Caco-2 (cell line): ENCODE measurements around the gene JDP2. TPM values are rescaled to one million over a fixed set of nuclear protein-coding genes. Genes with fewer than 3 reads are reported as not detected.

Source experiments
- BruUV-seq: library from RNA; stranded (reverse); fragments of 400-500 nt; replicated peaks from 2 replicates; lab custom pipeline; 2021; lab: Mats Ljungman, UMichigan
- CTCF ChIA-PET: fragments of 300-600 bp; sonication (Branson Sonifier 250); formaldehyde crosslinking; loops from one replicate; lab custom pipeline; 2022; ENCODE audit warnings: antibody characterized with exemption; lab: Charles Lee
- POLR2A ChIA-PET: fragments of 300-600 bp; sonication (Branson Sonifier 250); formaldehyde crosslinking; loops from one replicate; lab custom pipeline; 2022; ENCODE audit warnings: antibody characterized with exemption; lab: Charles Lee
- DNase-seq, 2 experiments: peaks; one replicate each; pipeline versions ENCODE4 v3.0.0 to v3.0.0-alpha.2; 2020 to 2022
- H3K27me3 ChIP-seq: replicated peaks from 2 replicates; pipeline ENCODE4 v1.6.0; 2011; ENCODE audit warnings: low read length; ENCODE audit not compliant: control insufficient read depth, insufficient read depth
- H3K36me3 ChIP-seq: 2 replicates; pipeline ENCODE4 v1.5.1; 2011; ENCODE audit warnings: low read length; ENCODE audit not compliant: control insufficient read depth, insufficient read depth
- H3K4me1 ChIP-seq: fragments of 250-450 bp; sonication (Bioruptor Pico); 2 replicates; pipeline ENCODE4 v1.5.1; 2020; ENCODE audit warnings: mild to moderate bottlenecking
- H3K4me3 ChIP-seq: 2 replicates; pipeline ENCODE4 v1.5.1; 2011; ENCODE audit warnings: low read depth, mild to moderate bottlenecking, control low read depth, low read length
- H3K9me3 ChIP-seq: fragments of 250-450 bp; sonication (Bioruptor Pico); 2 replicates; pipeline ENCODE4 v1.5.1; 2020; ENCODE audit warnings: mild to moderate bottlenecking, moderate library complexity
- H3K27ac Mint-ChIP-seq: one replicate; pipeline ENCODE4 v1.8.0; 2022; ENCODE audit warnings: mixed read lengths; ENCODE audit not compliant: unreplicated experiment
- H3K27me3 Mint-ChIP-seq: one replicate; pipeline ENCODE4 v1.8.0; 2022; ENCODE audit warnings: mixed read lengths; ENCODE audit not compliant: insufficient read depth, unreplicated experiment
- H3K36me3 Mint-ChIP-seq: one replicate; pipeline ENCODE4 v1.8.0; 2022; ENCODE audit warnings: mild to moderate bottlenecking, mixed read lengths; ENCODE audit not compliant: insufficient read depth, unreplicated experiment
- H3K4me1 Mint-ChIP-seq: one replicate; pipeline ENCODE4 v1.8.0; 2022; ENCODE audit warnings: low read depth, mixed read lengths; ENCODE audit not compliant: unreplicated experiment
- H3K4me3 Mint-ChIP-seq: one replicate; pipeline ENCODE4 v1.8.0; 2022; ENCODE audit warnings: mild to moderate bottlenecking, moderate library complexity, mixed read lengths; ENCODE audit not compliant: unreplicated experiment
- H3K9me3 Mint-ChIP-seq: one replicate; pipeline ENCODE4 v1.8.0; 2022; ENCODE audit warnings: mixed read lengths; ENCODE audit not compliant: unreplicated experiment
- intact Hi-C: fragments of 100-400 bp; cut with micrococcal nuclease; formaldehyde crosslinking; loops from one replicate; pipeline ENCODE4 v1.10.0; 2022; ENCODE audit not compliant: unreplicated experiment
- total RNA-seq: library from RNA; stranded (reverse); gene quantifications from 2 replicates; pipeline ENCODE4 v1.2.3, GENCODE V29; 2022
- TF ChIP-seq, protein P1 (sequence below), 2 experiments: fragments of 200-600 bp in 1 of 2; IDR thresholded peaks; 1 replicate in 1 of 2; 2 replicates in 1 of 2; pipeline versions ENCODE4 v1.5.1 to v1.8.0; 2011 to 2022; ENCODE audit warnings: antibody characterized with exemption in 1 of 2, control low read depth in 1 of 2, inconsistent platforms in 1 of 2, low read depth in 1 of 2, low read length in 1 of 2, mild to moderate bottlenecking in 1 of 2, moderate library complexity in 1 of 2; ENCODE audit not compliant: insufficient read depth in 1 of 2, severe bottlenecking in 1 of 2, unreplicated experiment in 1 of 2

JDP2 gene
- total RNA-seq, 1 experiment from 2014 or later = 95.7 TPM

- TF ChIP-seq, protein P1, sequence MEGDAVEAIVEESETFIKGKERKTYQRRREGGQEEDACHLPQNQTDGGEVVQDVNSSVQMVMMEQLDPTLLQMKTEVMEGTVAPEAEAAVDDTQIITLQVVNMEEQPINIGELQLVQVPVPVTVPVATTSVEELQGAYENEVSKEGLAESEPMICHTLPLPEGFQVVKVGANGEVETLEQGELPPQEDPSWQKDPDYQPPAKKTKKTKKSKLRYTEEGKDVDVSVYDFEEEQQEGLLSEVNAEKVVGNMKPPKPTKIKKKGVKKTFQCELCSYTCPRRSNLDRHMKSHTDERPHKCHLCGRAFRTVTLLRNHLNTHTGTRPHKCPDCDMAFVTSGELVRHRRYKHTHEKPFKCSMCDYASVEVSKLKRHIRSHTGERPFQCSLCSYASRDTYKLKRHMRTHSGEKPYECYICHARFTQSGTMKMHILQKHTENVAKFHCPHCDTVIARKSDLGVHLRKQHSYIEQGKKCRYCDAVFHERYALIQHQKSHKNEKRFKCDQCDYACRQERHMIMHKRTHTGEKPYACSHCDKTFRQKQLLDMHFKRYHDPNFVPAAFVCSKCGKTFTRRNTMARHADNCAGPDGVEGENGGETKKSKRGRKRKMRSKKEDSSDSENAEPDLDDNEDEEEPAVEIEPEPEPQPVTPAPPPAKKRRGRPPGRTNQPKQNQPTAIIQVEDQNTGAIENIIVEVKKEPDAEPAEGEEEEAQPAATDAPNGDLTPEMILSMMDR (IDR thresholded peaks at IDR 0.05; ENCODE audit: insufficient read depth in 1 of 2, low read depth in 1 of 2, low read length in 1 of 2, severe bottlenecking in 1 of 2, unreplicated experiment in 1 of 2) = no peak
- intact Hi-C loops = no loop called here
- Histone ChIP-seq H3K36me3 (no peaks in the 10 kb centered on the region), H3K9me3 (0 out of 2 replicates have a peak, but pooled peaks cover 2% of the 10 kb centered on the region), H3K27me3 (no peaks in the 10 kb centered on the region), H3K4me1 (peaks cover 36% of the 10 kb centered on the region), H3K4me3 (peak overlapping the region; percentile 10; the same call in 1 of the 2 replicates)
- ChIA-PET POLR2A (interaction anchor here (1.0 kb wide), 1 partner anchor 9 kb away, joined by 8 read pairs; the partner anchor contains the start of gene JDP2), CTCF (interaction anchor here (0.5 to 0.9 kb wide), 3 partner anchors 9 to 118 kb away, joined by 3 to 5 read pairs (median 3); partner anchors contain the start of gene JDP2)
- Mint-ChIP-seq H3K27ac (peak overlapping the region; percentile 51), H3K4me1 (peaks cover 16% of the 10 kb centered on the region), H3K9me3 (no peaks in the 10 kb centered on the region), H3K27me3 (no peaks in the 10 kb centered on the region), H3K4me3 (peak overlapping the region; percentile 66), H3K36me3 (no peaks in the 10 kb centered on the region)
- BruUV-seq = no TSS peak
- peak; percentile 51 to 56 for DNase-seq
These were observed 8.7 kb upstream of the JDP2 start for GRCh38 chr14:75418850-75419768.

DNA sequence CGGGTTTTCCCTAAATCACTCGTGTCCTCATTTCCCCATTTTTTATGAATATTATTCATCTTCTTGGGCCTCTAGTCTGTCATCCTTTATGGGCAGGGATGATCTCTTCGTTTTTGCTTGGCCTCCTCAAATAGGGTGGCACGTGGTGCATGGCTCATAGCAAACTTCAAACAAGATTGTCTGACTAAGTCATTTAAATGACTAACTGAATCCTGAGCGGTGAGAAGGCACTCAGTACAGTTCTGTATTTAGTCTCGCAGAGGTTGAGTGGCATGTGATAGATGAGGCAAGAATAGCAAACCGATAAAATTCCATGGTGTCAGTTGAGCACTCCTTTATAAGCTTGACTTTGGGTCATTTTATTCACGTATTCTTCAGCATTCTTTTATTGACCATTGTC, 5.7 kb upstream of the JDP2 start:
- H3K27ac Mint-ChIP-seq = no peak overlapping the region
- Histone ChIP-seq H3K9me3 (0 out of 2 replicates have a peak, but pooled peaks cover 9% of the 10 kb centered on the region), H3K36me3 (no peaks in the 10 kb centered on the region), H3K4me3 (no peak overlapping the region), H3K27me3 (no peaks in the 10 kb centered on the region), H3K4me1 (peaks cover 42% of the 10 kb centered on the region)
- no peaks in the 10 kb centered on the region for H3K27me3 Mint-ChIP-seq
- H3K9me3 Mint-ChIP-seq = no peaks in the 10 kb centered on the region
- DNase-seq = no peak
- no TSS peak for BruUV-seq
- H3K4me1 Mint-ChIP-seq = peaks cover 26% of the 10 kb centered on the region
- H3K36me3 Mint-ChIP-seq = no peaks in the 10 kb centered on the region
- POLR2A ChIA-PET = no interaction called here
- CTCF ChIA-PET = no interaction called here
- intact Hi-C loops = no loop called here
- TF ChIP-seq, protein P1 (IDR thresholded peaks at IDR 0.05; ENCODE audit: insufficient read depth in 1 of 2, low read depth in 1 of 2, low read length in 1 of 2, severe bottlenecking in 1 of 2, unreplicated experiment in 1 of 2) = no peak
- no peak overlapping the region for H3K4me3 Mint-ChIP-seq

DNA sequence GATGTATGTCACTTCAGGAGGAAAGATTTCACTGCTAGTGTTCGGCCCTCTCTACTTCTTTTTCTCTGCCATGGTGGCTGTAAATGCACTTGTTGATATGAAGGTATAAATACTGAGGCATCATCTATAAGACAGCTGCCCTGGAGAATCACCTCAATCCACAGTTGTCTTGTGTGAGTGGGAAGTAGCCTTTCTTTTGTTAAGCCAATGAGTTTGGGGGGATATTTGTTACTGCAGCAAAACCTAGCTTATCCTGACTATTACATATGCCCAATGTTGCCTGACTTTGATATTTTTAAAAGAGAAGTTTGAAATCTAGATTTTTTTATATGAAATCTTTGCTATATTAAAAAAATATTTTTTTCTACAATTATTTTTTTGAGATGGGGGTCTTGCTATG, 3.3 kb upstream of the JDP2 start:
- no peak overlapping the region for H3K4me3 ChIP-seq
- BruUV-seq = no TSS peak
- no peaks in the 10 kb centered on the region for H3K27me3 ChIP-seq
- H3K4me1 Mint-ChIP-seq = peaks cover 11% of the 10 kb centered on the region
- intact Hi-C loops = no loop called here
- no peaks in the 10 kb centered on the region for H3K9me3 Mint-ChIP-seq
- TF ChIP-seq, protein P1 (IDR thresholded peaks at IDR 0.05; ENCODE audit: insufficient read depth in 1 of 2, low read depth in 1 of 2, low read length in 1 of 2, severe bottlenecking in 1 of 2, unreplicated experiment in 1 of 2) = no peak
- DNase-seq = no peak
- H3K36me3 Mint-ChIP-seq = no peaks in the 10 kb centered on the region
- H3K27ac Mint-ChIP-seq = no peak overlapping the region
- no peaks in the 10 kb centered on the region for H3K27me3 Mint-ChIP-seq
- H3K36me3 ChIP-seq = no peaks in the 10 kb centered on the region
- no peak overlapping the region for H3K4me3 Mint-ChIP-seq
- 0 out of 2 replicates have a peak, but pooled peaks cover 9% of the 10 kb centered on the region for H3K9me3 ChIP-seq
- H3K4me1 ChIP-seq = peaks cover 27% of the 10 kb centered on the region
- ChIA-PET CTCF (no interaction called here), POLR2A (no interaction called here)
